Hepatocyte (in vitro differentiated cells): Measurements from ENCODE around the gene DNMT1. TPM values are rescaled to one million over a fixed set of nuclear protein-coding genes. Genes with fewer than 3 reads are reported as not detected.

Source experiments
- DNase-seq: peaks from one replicate; pipeline ENCODE4 v3.0.0-alpha.2; 2016; ENCODE audit warnings: low spot score
- H2AFZ ChIP-seq: fragments of 200-600 bp; sonication (generic); 2 replicates; pipeline ENCODE4 v1.6.0; 2016; ENCODE audit warnings: antibody characterized with exemption, mild to moderate bottlenecking
- H3K27ac ChIP-seq: fragments of 200-600 bp; sonication (generic); 2 replicates; pipeline ENCODE4 v1.5.1; 2016; ENCODE audit warnings: mild to moderate bottlenecking
- H3K27me3 ChIP-seq: fragments of 200-600 bp; sonication (generic); 2 replicates; pipeline ENCODE4 v1.6.1; 2016
- H3K36me3 ChIP-seq: fragments of 200-600 bp; sonication (generic); replicated peaks from 2 replicates; pipeline ENCODE4 v1.5.1; 2016; ENCODE audit warnings: low read depth; ENCODE audit not compliant: insufficient read depth
- H3K4me1 ChIP-seq: fragments of 200-600 bp; sonication (generic); 2 replicates; pipeline ENCODE4 v1.5.1; 2016; ENCODE audit warnings: mild to moderate bottlenecking, moderate library complexity; ENCODE audit not compliant: insufficient read depth
- H3K4me2 ChIP-seq: fragments of 200-600 bp; sonication (generic); 2 replicates; pipeline ENCODE4 v1.6.0; 2016
- H3K4me3 ChIP-seq: fragments of 200-600 bp; sonication (generic); 2 replicates; pipeline ENCODE4 v1.5.1; 2016; ENCODE audit warnings: mild to moderate bottlenecking
- H3K79me2 ChIP-seq: fragments of 200-600 bp; sonication (generic); 2 replicates; pipeline ENCODE4 v1.6.0; 2017; ENCODE audit warnings: mild to moderate bottlenecking
- H3K9me2 ChIP-seq: fragments of 200-600 bp; sonication (generic); replicated peaks from 2 replicates; pipeline ENCODE4 v1.6.0; 2017; ENCODE audit warnings: mild to moderate bottlenecking; ENCODE audit not compliant: insufficient read depth
- H3K9me3 ChIP-seq: fragments of 200-600 bp; sonication (generic); 2 replicates; pipeline ENCODE4 v1.5.1; 2016; ENCODE audit warnings: low read depth, mild to moderate bottlenecking
- H4K20me1 ChIP-seq: fragments of 200-600 bp; sonication (generic); 2 replicates; pipeline ENCODE4 v1.6.0; 2016; ENCODE audit warnings: mild to moderate bottlenecking; ENCODE audit not compliant: insufficient read depth, poor library complexity, severe bottlenecking
- EZH2 ChIP-seq: fragments of 200-600 bp; sonication (generic); IDR thresholded peaks from 2 replicates; pipeline ENCODE4 v1.6.1; 2016; ENCODE audit warnings: antibody characterized with exemption, mild to moderate bottlenecking, borderline replicate concordance
- EZH2phosphoT487 ChIP-seq: fragments of 200-600 bp; sonication (generic); IDR thresholded peaks from one replicate; pipeline ENCODE4 v1.6.1; 2018; ENCODE audit warnings: antibody characterized with exemption, mild to moderate bottlenecking, low read depth, moderate library complexity; ENCODE audit not compliant: unreplicated experiment, severe bottlenecking
- WGBS: methylation state at CpG from one replicate; pipeline ENCODE4 v1.1.6; 2016; ENCODE audit warnings: low lambda C conversion rate; ENCODE audit errors: missing lambda C conversion rate; 5-methylcytosine and 5-hydroxymethylcytosine counted together
- polyA plus RNA-seq: library from polyadenylated mRNA; unstranded; fragments of >200 nt; fragmentation: Nextera tagmentation; extraction: Ambion mirVana; gene quantifications from 2 replicates; pipeline ENCODE4 v1.2.1, GENCODE V29; 2016
- total RNA-seq: library from RNA; depleted of rRNA; stranded (reverse); fragments of >200 nt; gene quantifications from 2 replicates; pipeline ENCODE4 v1.2.3, GENCODE V29; 2014
- TF ChIP-seq, protein P1 (sequence below): fragments of 200-600 bp; sonication (generic); IDR thresholded peaks from 2 replicates; pipeline ENCODE4 v1.5.1; 2016; ENCODE audit warnings: antibody characterized with exemption, mild to moderate bottlenecking; ENCODE audit not compliant: poor library complexity

Gene DNMT1
- total and polyA plus RNA-seq, 2 experiments from 2014 or later = 55.2 to 63.5 TPM

- H3K4me3 ChIP-seq = peak overlapping the region; percentile 37
- WGBS = 33% methylated on average over 6 of the region's 6 CpGs
- H3K4me1 ChIP-seq = peaks cover 7% of the 10 kb centered on the region
- peaks cover 42% of the 10 kb centered on the region for H3K79me2 ChIP-seq
- H2AFZ ChIP-seq = peak overlapping the region; percentile 31
- no peaks in the 10 kb centered on the region for H3K9me2 ChIP-seq
- H3K4me2 ChIP-seq = peak overlapping the region; percentile 81
- no peak for DNase-seq
- H4K20me1 ChIP-seq = no peaks in the 10 kb centered on the region
- TF ChIP-seq EZH2phosphoT487 (no peak), EZH2 (no peak)
- TF ChIP-seq, protein P1, sequence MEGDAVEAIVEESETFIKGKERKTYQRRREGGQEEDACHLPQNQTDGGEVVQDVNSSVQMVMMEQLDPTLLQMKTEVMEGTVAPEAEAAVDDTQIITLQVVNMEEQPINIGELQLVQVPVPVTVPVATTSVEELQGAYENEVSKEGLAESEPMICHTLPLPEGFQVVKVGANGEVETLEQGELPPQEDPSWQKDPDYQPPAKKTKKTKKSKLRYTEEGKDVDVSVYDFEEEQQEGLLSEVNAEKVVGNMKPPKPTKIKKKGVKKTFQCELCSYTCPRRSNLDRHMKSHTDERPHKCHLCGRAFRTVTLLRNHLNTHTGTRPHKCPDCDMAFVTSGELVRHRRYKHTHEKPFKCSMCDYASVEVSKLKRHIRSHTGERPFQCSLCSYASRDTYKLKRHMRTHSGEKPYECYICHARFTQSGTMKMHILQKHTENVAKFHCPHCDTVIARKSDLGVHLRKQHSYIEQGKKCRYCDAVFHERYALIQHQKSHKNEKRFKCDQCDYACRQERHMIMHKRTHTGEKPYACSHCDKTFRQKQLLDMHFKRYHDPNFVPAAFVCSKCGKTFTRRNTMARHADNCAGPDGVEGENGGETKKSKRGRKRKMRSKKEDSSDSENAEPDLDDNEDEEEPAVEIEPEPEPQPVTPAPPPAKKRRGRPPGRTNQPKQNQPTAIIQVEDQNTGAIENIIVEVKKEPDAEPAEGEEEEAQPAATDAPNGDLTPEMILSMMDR = no peak
- no peaks in the 10 kb centered on the region for H3K9me3 ChIP-seq
- no peaks in the 10 kb centered on the region for H3K36me3 ChIP-seq
- H3K27ac ChIP-seq = peak overlapping the region; percentile 4
- no peaks in the 10 kb centered on the region for H3K27me3 ChIP-seq
Measured at GRCh38 chr19:10195199-10195519, 406 bp upstream of the DNMT1 start.

DNA sequence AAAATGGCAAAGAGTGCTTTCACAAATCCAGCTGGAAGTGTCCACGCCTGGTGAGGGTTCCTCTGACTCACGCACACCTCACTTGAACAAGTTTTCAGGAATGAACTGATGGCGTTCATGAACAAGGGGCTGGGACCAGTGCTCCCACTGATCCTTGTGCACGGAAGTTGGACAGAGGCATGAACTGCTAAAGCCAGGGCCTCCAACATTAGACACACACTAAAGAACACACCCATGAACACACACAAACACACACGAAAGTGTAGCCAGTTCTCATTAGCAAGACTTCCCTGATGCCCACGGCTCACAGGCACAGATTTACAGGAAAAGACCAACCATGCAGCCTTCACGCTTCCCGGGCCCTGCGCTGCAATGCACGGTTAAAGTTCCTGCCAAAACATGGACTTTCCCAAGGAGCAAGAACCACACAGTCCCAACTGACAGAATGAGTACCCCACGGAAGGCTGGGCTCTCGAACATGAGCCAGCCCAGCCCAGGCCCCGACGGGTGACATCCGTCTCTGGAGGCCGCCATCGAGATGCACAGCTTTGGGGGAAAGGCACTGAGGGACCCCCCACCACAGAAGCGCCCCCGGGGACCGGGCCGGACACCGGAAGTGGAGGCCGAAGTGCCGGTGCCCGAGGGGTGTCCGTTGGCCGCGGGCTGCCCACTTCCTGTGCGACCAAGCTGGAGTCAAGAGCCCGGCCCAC is 808 bp downstream of the DNMT1 start:
- no peaks in the 10 kb centered on the region for H3K9me3 ChIP-seq
- H3K4me1 ChIP-seq = peaks cover 7% of the 10 kb centered on the region
- H2AFZ ChIP-seq = peak overlapping the region; percentile 83
- no peaks in the 10 kb centered on the region for H3K27me3 ChIP-seq
- no peaks in the 10 kb centered on the region for H3K9me2 ChIP-seq
- DNase-seq = peak; percentile 23
- no peaks in the 10 kb centered on the region for H4K20me1 ChIP-seq
- H3K79me2 ChIP-seq = peaks cover 54% of the 10 kb centered on the region
- 1% methylated on average over 25 of the region's 30 CpGs for WGBS
- no peaks in the 10 kb centered on the region for H3K36me3 ChIP-seq
- H3K4me2 ChIP-seq = peak overlapping the region; percentile 99
- no peak for TF ChIP-seq EZH2
- peak overlapping the region; percentile 86 for H3K27ac ChIP-seq
- H3K4me3 ChIP-seq = peak overlapping the region; percentile 87

GRCh38 chr19:10192922-10193321 is 1.8 kb downstream of the DNMT1 start:
- Histone ChIP-seq H3K9me2 (no peaks in the 10 kb centered on the region), H3K27ac (no peak overlapping the region), H3K4me1 (peaks cover 7% of the 10 kb centered on the region), H3K4me2 (peak overlapping the region; percentile 99), H3K36me3 (no peaks in the 10 kb centered on the region), H4K20me1 (no peaks in the 10 kb centered on the region), H2AFZ (no peak overlapping the region), H3K9me3 (no peaks in the 10 kb centered on the region), H3K79me2 (peaks cover 64% of the 10 kb centered on the region), H3K4me3 (no peak overlapping the region), H3K27me3 (no peaks in the 10 kb centered on the region)
- no peak for TF ChIP-seq EZH2phosphoT487
- TF ChIP-seq EZH2 = no peak
- TF ChIP-seq, protein P1 = no peak
- 96% methylated on average over 6 of the region's 6 CpGs for WGBS
- DNase-seq = no peak

DNA sequence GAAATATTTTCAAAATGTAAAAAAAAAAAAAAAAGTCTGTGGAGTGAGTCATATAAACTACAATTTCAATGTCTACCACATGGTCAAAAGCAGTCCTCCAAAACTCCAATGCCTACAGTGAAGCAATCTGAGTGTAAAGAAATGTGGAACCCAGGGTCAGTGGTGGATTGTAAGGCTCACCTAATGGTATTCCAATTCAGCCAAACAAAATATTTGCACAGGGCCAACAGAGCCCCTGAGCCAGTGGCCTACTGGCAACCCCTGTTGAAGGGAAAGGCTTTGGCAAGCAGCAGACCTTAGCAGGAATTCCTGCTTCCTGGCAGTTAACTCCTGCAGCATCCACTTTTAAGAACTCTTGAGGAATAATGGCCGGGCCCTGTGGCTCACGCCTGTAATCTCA is 3.4 kb downstream of the DNMT1 start:
- no peaks in the 10 kb centered on the region for H3K27me3 ChIP-seq
- DNase-seq = no peak
- no peaks in the 10 kb centered on the region for H3K9me3 ChIP-seq
- no peak overlapping the region for H3K4me3 ChIP-seq
- TF ChIP-seq, protein P1 = no peak
- TF ChIP-seq EZH2 (no peak), EZH2phosphoT487 (no peak)
- no peak overlapping the region for H2AFZ ChIP-seq
- H3K4me1 ChIP-seq = peaks cover 7% of the 10 kb centered on the region
- WGBS = 92% methylated on average over 2 of the region's 2 CpGs
- peaks cover 80% of the 10 kb centered on the region for H3K79me2 ChIP-seq
- no peaks in the 10 kb centered on the region for H3K36me3 ChIP-seq
- no peak overlapping the region for H3K4me2 ChIP-seq
- no peaks in the 10 kb centered on the region for H3K9me2 ChIP-seq
- no peaks in the 10 kb centered on the region for H4K20me1 ChIP-seq
- H3K27ac ChIP-seq = no peak overlapping the region
